ENCODE measurements around the gene DUSP7.

- TF ChIP-seq EZH2 (IDR thresholded peaks at IDR 0.05) (no peak), SIN3A (IDR thresholded peaks at IDR 0.05; ENCODE audit: low read depth) (no peak), TCF7L2 (IDR thresholded peaks at IDR 0.05; ENCODE audit: borderline replicate concordance, extremely low read depth, insufficient read depth, insufficient read length) (no peak), POLR2A (IDR thresholded peaks at IDR 0.05; ENCODE audit: borderline replicate concordance, extremely low read depth, insufficient read depth, insufficient read length) (no peak), YY1 (IDR thresholded peaks at IDR 0.05; ENCODE audit: extremely low read depth, insufficient replicate concordance, low read depth, low read length) (no peak), ZFX (IDR thresholded peaks at IDR 0.05) (no peak), CEBPB (IDR thresholded peaks at IDR 0.05; ENCODE audit: low read depth) (no peak), EZH2phosphoT487 (IDR thresholded peaks at IDR 0.05; ENCODE audit: borderline replicate concordance) (no peak)
- TF ChIP-seq, protein P1, sequence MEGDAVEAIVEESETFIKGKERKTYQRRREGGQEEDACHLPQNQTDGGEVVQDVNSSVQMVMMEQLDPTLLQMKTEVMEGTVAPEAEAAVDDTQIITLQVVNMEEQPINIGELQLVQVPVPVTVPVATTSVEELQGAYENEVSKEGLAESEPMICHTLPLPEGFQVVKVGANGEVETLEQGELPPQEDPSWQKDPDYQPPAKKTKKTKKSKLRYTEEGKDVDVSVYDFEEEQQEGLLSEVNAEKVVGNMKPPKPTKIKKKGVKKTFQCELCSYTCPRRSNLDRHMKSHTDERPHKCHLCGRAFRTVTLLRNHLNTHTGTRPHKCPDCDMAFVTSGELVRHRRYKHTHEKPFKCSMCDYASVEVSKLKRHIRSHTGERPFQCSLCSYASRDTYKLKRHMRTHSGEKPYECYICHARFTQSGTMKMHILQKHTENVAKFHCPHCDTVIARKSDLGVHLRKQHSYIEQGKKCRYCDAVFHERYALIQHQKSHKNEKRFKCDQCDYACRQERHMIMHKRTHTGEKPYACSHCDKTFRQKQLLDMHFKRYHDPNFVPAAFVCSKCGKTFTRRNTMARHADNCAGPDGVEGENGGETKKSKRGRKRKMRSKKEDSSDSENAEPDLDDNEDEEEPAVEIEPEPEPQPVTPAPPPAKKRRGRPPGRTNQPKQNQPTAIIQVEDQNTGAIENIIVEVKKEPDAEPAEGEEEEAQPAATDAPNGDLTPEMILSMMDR (IDR thresholded peaks at IDR 0.05 in 2 of 3, conservative IDR thresholded peaks at IDR 0.05 in 1 of 3; ENCODE audit: borderline replicate concordance in 1 of 3, insufficient read depth in 1 of 3, low read depth in 2 of 3, low read length in 2 of 3), result no peak
Measured at GRCh38 chr3:52026041-52026440, 30.3 kb downstream of the DUSP7 start.

Measured in HCT116 (cell line).